T-cell (primary cell): ENCODE data around the gene CCER1. TPM values are rescaled to one million over a fixed set of nuclear protein-coding genes. Genes with fewer than 3 reads are reported as not detected.
A peak's percentile ranks its signal among the peaks of the same experiment; 100 is the strongest.

ENCODE experiments used
- ATAC-seq, 4 experiments: fragments of 200-7000 bp in 3 of 4; fragments of 150-1000 bp in 1 of 4; cut with Tn5 transposase; replicated peaks in 1 of 4; 1 replicate in 3 of 4; 2 replicates in 1 of 4; pipeline ENCODE4 v1.10.0; 2021; ENCODE audit warnings: moderate library complexity in 3 of 4, mild to moderate bottlenecking in 2 of 4, moderate number of reproducible peaks in 1 of 4
- CTCF ChIA-PET, 2 donors: fragments of 300-600 bp; sonication (Branson Sonifier 250); formaldehyde crosslinking; loops; one replicate each; lab custom pipeline; 2022; ENCODE audit warnings: antibody characterized with exemption in 2 of 2; lab: Charles Lee
- POLR2A ChIA-PET, 2 donors: fragments of 300-600 bp; sonication (Branson Sonifier 250); formaldehyde crosslinking; loops; one replicate each; lab custom pipeline; 2022; ENCODE audit warnings: antibody characterized with exemption in 2 of 2; lab: Charles Lee
- DNase-seq, 35 experiments: peaks; one replicate each; pipeline versions ENCODE4 v3.0.0 to v3.0.0-alpha.2; 2013 to 2023
- H3K27ac ChIP-seq: one replicate; pipeline ENCODE4 v1.5.1; 2013; ENCODE audit warnings: low read length
- H3K27me3 ChIP-seq, 2 experiments: replicated peaks in 1 of 2; 1 replicate in 1 of 2; 2 replicates in 1 of 2; pipeline versions ENCODE4 v1.6.1 to v1.7.0; 2013; ENCODE audit warnings: low read length in 1 of 2, mixed read lengths in 1 of 2; ENCODE audit not compliant: control insufficient read depth in 2 of 2, insufficient read depth in 2 of 2; ENCODE audit errors: extremely low read depth in 1 of 2
- H3K36me3 ChIP-seq, 2 donors: 1 replicate in 1 of 2; 2 replicates in 1 of 2; pipeline versions ENCODE4 v1.6.1 to v1.7.0; 2013; ENCODE audit warnings: low read length in 1 of 2; ENCODE audit not compliant: control insufficient read depth in 2 of 2, insufficient read depth in 1 of 2; ENCODE audit errors: extremely low read depth in 1 of 2
- H3K4me1 ChIP-seq, 2 experiments: 1 replicate in 1 of 2; 2 replicates in 1 of 2; pipeline versions ENCODE4 v1.6.1 to v1.7.0; 2013; ENCODE audit warnings: low read length in 2 of 2, mixed read lengths in 1 of 2; ENCODE audit not compliant: insufficient read depth in 2 of 2, control insufficient read depth in 1 of 2; ENCODE audit errors: extremely low read depth in 1 of 2
- H3K4me3 ChIP-seq, 2 donors: 1 replicate in 1 of 2; 2 replicates in 1 of 2; pipeline versions ENCODE4 v1.5.1 to v1.7.0; 2013; ENCODE audit warnings: mild to moderate bottlenecking in 2 of 2, low read length in 1 of 2, moderate library complexity in 1 of 2; ENCODE audit not compliant: control insufficient read depth in 1 of 2; ENCODE audit errors: extremely low read depth in 1 of 2
- H3K9me3 ChIP-seq: 2 replicates; pipeline ENCODE4 v1.7.0; 2013
- H3K27ac Mint-ChIP-seq, 2 donors: one replicate each; pipeline ENCODE4 v1.8.0; 2020 to 2021; ENCODE audit warnings: mild to moderate bottlenecking in 2 of 2, mixed read lengths in 2 of 2
- H3K27me3 Mint-ChIP-seq, 2 donors: one replicate each; pipeline ENCODE4 v1.8.0; 2021 to 2022; ENCODE audit warnings: mixed read lengths in 2 of 2
- H3K36me3 Mint-ChIP-seq: one replicate; pipeline ENCODE4 v1.8.0; 2021; ENCODE audit warnings: mixed read lengths
- H3K4me1 Mint-ChIP-seq, 3 donors: one replicate each; pipeline ENCODE4 v1.8.0; 2020 to 2022; ENCODE audit warnings: mixed read lengths in 3 of 3, mild to moderate bottlenecking in 1 of 3
- H3K4me3 Mint-ChIP-seq, 3 donors: one replicate each; pipeline ENCODE4 v1.8.0; 2020 to 2022; ENCODE audit warnings: mild to moderate bottlenecking in 3 of 3, mixed read lengths in 3 of 3, moderate library complexity in 3 of 3
- H3K9me3 Mint-ChIP-seq, 3 donors: one replicate each; pipeline ENCODE4 v1.8.0; 2020 to 2022; ENCODE audit warnings: mixed read lengths in 3 of 3
- WGBS: methylation state at CpG from one replicate; pipeline ENCODE4 v1.1.5; 2013; ENCODE audit warnings: missing lambda C conversion rate; ENCODE audit not compliant: insufficient coverage; 5-methylcytosine and 5-hydroxymethylcytosine counted together
- total RNA-seq, 35 experiments: library from RNA in 6 of 35; stranded (reverse) in 6 of 35; fragments of 120-200 nt in 1 of 35; gene quantifications; one replicate each; pipeline versions ENCODE4 v1.2.1 to v1.2.4 and lab custom pipeline; 2013 to 2026

Gene CCER1
- total RNA-seq, 5 donors from 2014 or later (not counting 1 experiment from before 2014, with no cell fraction given), result not detected

- Histone ChIP-seq H3K36me3 (no peaks in the 10 kb centered on the region), H3K27ac (no peak overlapping the region), H3K9me3 (no peaks in the 10 kb centered on the region), H3K4me3 (no peak overlapping the region), H3K27me3 (no peaks in the 10 kb centered on the region), H3K4me1 (no peaks in the 10 kb centered on the region)
- DNase-seq (no peak), ATAC-seq (no peak)
- H3K4me3 Mint-ChIP-seq, result no peak overlapping the region
- no peak overlapping the region for H3K27ac Mint-ChIP-seq
- POLR2A ChIA-PET, result no interaction called here
- no peaks in the 10 kb centered on the region for H3K36me3 Mint-ChIP-seq
- H3K9me3 Mint-ChIP-seq, result no peaks in the 10 kb centered on the region
- CTCF ChIA-PET, result interaction anchor here in 1 of 2 donors (0.6 kb wide), 1 partner anchor 343 kb away, joined by 3 read pairs; no protein-coding TSS in a partner anchor
- WGBS, result no CpG with 5 or more reads among the region's 3 CpGs
- H3K4me1 Mint-ChIP-seq, result no peaks in the 10 kb centered on the region
- peaks cover 0 to 4% of the 10 kb centered on the region in 2 donors for H3K27me3 Mint-ChIP-seq
These were observed 29.1 kb upstream of the CCER1 start for GRCh38 chr12:90984114-90984513.

DNA sequence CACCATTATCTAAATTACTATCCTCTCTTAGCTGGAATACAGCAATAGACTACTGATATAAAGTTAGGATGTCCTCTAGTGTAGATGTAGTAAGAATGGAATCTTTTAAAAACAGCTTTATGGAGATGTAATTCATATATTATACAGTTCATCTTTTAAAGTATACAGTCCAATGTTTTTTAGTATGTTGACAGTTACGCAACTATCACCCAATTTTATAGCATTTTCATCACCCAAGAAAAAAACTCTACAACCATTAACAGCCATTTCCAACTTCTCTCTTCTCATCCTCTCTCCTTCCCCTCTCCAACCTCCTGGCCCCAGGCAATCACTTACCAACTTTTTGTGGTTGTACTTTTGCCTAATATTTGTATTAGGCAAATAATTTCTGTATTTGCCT, 27.2 kb upstream of the CCER1 start:
- no peaks in the 10 kb centered on the region for H3K4me1 ChIP-seq
- H3K4me3 Mint-ChIP-seq, result no peak overlapping the region
- H3K27me3 Mint-ChIP-seq, result peaks cover 0 to 4% of the 10 kb centered on the region in 2 donors
- no peaks in the 10 kb centered on the region for H3K27me3 ChIP-seq
- no peak overlapping the region for H3K27ac Mint-ChIP-seq
- H3K36me3 Mint-ChIP-seq, result no peaks in the 10 kb centered on the region
- no peaks in the 10 kb centered on the region for H3K9me3 ChIP-seq
- ChIA-PET POLR2A (no interaction called here), CTCF (no interaction called here)
- H3K9me3 Mint-ChIP-seq, result no peaks in the 10 kb centered on the region
- WGBS, result no CpG with 5 or more reads among the region's 1 CpG
- H3K4me1 Mint-ChIP-seq, result no peaks in the 10 kb centered on the region
- DNase-seq (no peak), ATAC-seq (no peak)
- H3K36me3 ChIP-seq, result no peaks in the 10 kb centered on the region
- H3K27ac ChIP-seq, result no peak overlapping the region
- H3K4me3 ChIP-seq, result no peak overlapping the region

DNA sequence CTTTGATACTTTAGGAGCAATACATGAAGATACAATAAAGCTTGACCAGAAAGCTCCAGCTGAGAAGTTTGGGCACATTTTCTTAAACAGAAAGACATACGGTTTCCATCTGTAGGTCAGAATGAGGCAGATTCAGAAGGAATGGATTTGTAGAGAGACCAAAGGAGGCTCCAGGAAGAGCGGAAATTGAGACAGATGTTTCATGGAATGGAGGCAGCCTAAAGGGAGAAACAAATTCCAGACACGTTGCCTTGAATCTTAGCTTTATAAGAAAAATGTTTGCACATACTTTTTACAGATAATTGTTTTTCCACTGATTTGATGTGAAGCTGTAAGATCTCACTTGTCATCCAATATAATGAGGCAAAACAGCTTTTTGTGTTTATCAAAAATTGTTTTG, 25.0 kb upstream of the CCER1 start:
- Histone ChIP-seq H3K4me1 (no peaks in the 10 kb centered on the region), H3K4me3 (no peak overlapping the region), H3K36me3 (no peaks in the 10 kb centered on the region), H3K27me3 (no peaks in the 10 kb centered on the region), H3K9me3 (no peaks in the 10 kb centered on the region), H3K27ac (no peak overlapping the region)
- Mint-ChIP-seq H3K4me3 (no peak overlapping the region), H3K27me3 (peaks cover 3 to 4% of the 10 kb centered on the region in 2 donors), H3K27ac (no peak overlapping the region), H3K36me3 (no peaks in the 10 kb centered on the region), H3K9me3 (no peaks in the 10 kb centered on the region), H3K4me1 (no peaks in the 10 kb centered on the region)
- 80% methylated on average over 1 of the region's 3 CpGs for whole genome bisulfite sequencing
- ATAC-seq, result no peak
- ChIA-PET POLR2A (no interaction called here), CTCF (no interaction called here)
- DNase-seq, result no peak

GRCh38 chr12:90979019-90979418, 24.0 kb upstream of the CCER1 start:
- Histone ChIP-seq H3K36me3 (no peaks in the 10 kb centered on the region), H3K4me3 (no peak overlapping the region), H3K9me3 (no peaks in the 10 kb centered on the region), H3K27ac (no peak overlapping the region), H3K27me3 (no peaks in the 10 kb centered on the region), H3K4me1 (no peaks in the 10 kb centered on the region)
- POLR2A ChIA-PET, result no interaction called here
- ATAC-seq, result no peak
- CTCF ChIA-PET, result interaction anchor here (0.6 to 0.7 kb wide), 3 partner anchors 81 to 1656 kb away, joined by 3 to 4 read pairs (median 4); no protein-coding TSS in a partner anchor
- no peak for DNase-seq
- Mint-ChIP-seq H3K27me3 (peaks cover under 1 to 3% of the 10 kb centered on the region in 2 donors), H3K4me3 (no peak overlapping the region), H3K9me3 (no peaks in the 10 kb centered on the region), H3K27ac (no peak overlapping the region), H3K4me1 (no peaks in the 10 kb centered on the region), H3K36me3 (no peaks in the 10 kb centered on the region)
- no CpG with 5 or more reads among the region's 3 CpGs for WGBS

DNA sequence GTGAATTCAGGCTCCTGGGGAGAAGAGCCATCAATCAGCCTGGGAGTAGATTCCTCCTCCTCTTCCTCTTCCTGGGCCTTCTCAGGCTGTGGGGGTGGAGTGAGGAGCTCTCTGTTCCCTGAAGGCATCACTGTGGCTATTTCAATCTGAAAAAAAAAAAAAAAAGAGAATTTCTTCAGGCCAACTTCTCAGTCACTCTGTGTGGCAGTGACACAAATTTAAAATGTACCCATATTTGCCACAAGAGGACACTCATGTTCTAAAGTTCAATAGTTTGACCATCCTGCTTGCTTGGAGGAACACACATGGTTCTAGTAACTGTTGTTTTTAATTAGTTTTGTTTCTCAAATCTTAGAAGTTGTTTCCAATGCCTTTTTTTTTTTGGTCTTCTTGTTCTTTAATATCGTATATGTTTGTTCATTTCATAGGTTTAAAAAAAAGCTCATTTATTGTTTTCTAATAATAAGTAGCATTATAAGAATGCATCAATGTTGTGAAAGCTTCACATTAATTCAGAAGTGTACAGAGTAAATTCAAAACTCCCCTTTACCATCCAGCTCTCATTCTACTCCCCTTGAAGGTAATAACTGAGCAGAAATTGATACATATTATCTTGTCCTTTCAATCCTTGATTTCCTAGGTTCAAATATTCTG, 23.3 kb upstream of the CCER1 start:
- Mint-ChIP-seq H3K4me3 (no peak overlapping the region), H3K36me3 (no peaks in the 10 kb centered on the region), H3K27me3 (peaks cover 0 to 3% of the 10 kb centered on the region in 2 donors), H3K27ac (no peak overlapping the region), H3K9me3 (no peaks in the 10 kb centered on the region), H3K4me1 (no peaks in the 10 kb centered on the region)
- CTCF ChIA-PET, result interaction anchor here (0.6 to 0.8 kb wide), 8 partner anchors 17 to 1920 kb away, joined by 3 to 5 read pairs (median 4); no protein-coding TSS in a partner anchor
- WGBS, result no CpG with 5 or more reads among the region's 1 CpG
- Histone ChIP-seq H3K27me3 (no peaks in the 10 kb centered on the region), H3K36me3 (no peaks in the 10 kb centered on the region), H3K4me1 (no peaks in the 10 kb centered on the region), H3K27ac (no peak overlapping the region), H3K4me3 (no peak overlapping the region), H3K9me3 (no peaks in the 10 kb centered on the region)
- POLR2A ChIA-PET, result no interaction called here
- DNase-seq, result peak in 1 of 35 experiments; percentile 14
- ATAC-seq, result no peak

GRCh38 chr12:90977224-90977623, 22.2 kb upstream of the CCER1 start:
- Histone ChIP-seq H3K4me1 (no peaks in the 10 kb centered on the region), H3K4me3 (no peak overlapping the region), H3K9me3 (no peaks in the 10 kb centered on the region), H3K27ac (no peak overlapping the region), H3K36me3 (no peaks in the 10 kb centered on the region), H3K27me3 (no peaks in the 10 kb centered on the region)
- ATAC-seq (no peak), DNase-seq (no peak)
- Mint-ChIP-seq H3K4me1 (no peaks in the 10 kb centered on the region), H3K27ac (no peak overlapping the region), H3K27me3 (peaks cover 0 to 3% of the 10 kb centered on the region in 2 donors), H3K9me3 (no peaks in the 10 kb centered on the region), H3K36me3 (no peaks in the 10 kb centered on the region), H3K4me3 (no peak overlapping the region)
- ChIA-PET CTCF (interaction anchor here in 1 of 2 donors (0.8 kb wide), 1 partner anchor 16 kb away, joined by 3 read pairs; no protein-coding TSS in a partner anchor), POLR2A (no interaction called here)
- no CpG with 5 or more reads among the region's 1 CpG for WGBS
